HG03457 (cell line): ENCODE results near the gene CCDC60.

ENCODE experiments used
- ATAC-seq: cut with Tn5 transposase; IDR thresholded peaks from one replicate; pipeline ENCODE4 v1.9.1; 2021; ENCODE audit warnings: moderate number of reproducible peaks; ENCODE audit not compliant: unreplicated experiment

The CCDC60 gene

GRCh38 chr12:119500209-119500608 lies 165.7 kb downstream of the CCDC60 start:
- ATAC-seq: no peak

GRCh38 chr12:119501052-119501451 lies 166.5 kb downstream of the CCDC60 start:
- no peak for ATAC-seq

- no peak for ATAC-seq
Measured at GRCh38 chr12:119505001-119505400, 170.5 kb downstream of the CCDC60 start.

- no peak for ATAC-seq
Measured at GRCh38 chr12:119512772-119513497, 178.4 kb downstream of the CCDC60 start.

GRCh38 chr12:119528241-119528640 lies 193.7 kb downstream of the CCDC60 start:
- no peak for ATAC-seq

- no peak for ATAC-seq
Measured at GRCh38 chr12:119540476-119540875, 205.9 kb downstream of the CCDC60 start.

GRCh38 chr12:119544765-119545625 lies 210.5 kb downstream of the CCDC60 start:
- ATAC-seq: no peak

GRCh38 chr12:119546340-119546739 lies 211.8 kb downstream of the CCDC60 start:
- no peak for ATAC-seq

- ATAC-seq: no peak
Measured at GRCh38 chr12:119547001-119547400, 212.5 kb downstream of the CCDC60 start.

- ATAC-seq: no peak
Measured at GRCh38 chr12:119556854-119557253, 222.3 kb downstream of the CCDC60 start.

GRCh38 chr12:119565404-119565803 lies 230.9 kb downstream of the CCDC60 start:
- ATAC-seq: no peak

- ATAC-seq: no peak
Measured at GRCh38 chr12:119570771-119571170, 236.2 kb downstream of the CCDC60 start.

- ATAC-seq: no peak
Measured at GRCh38 chr12:119573086-119573485, 238.6 kb downstream of the CCDC60 start.

GRCh38 chr12:119574255-119574654 lies 239.7 kb downstream of the CCDC60 start:
- no peak for ATAC-seq

GRCh38 chr12:119576118-119576810 lies 241.7 kb downstream of the CCDC60 start:
- ATAC-seq: no peak

- ATAC-seq: no peak
Measured at GRCh38 chr12:119576915-119577314, 242.4 kb downstream of the CCDC60 start.

- ATAC-seq: no peak
Measured at GRCh38 chr12:119578112-119578511, 243.6 kb downstream of the CCDC60 start.

GRCh38 chr12:119589097-119589496 lies 254.6 kb downstream of the CCDC60 start:
- ATAC-seq: no peak

- ATAC-seq: no peak
Measured at GRCh38 chr12:119589634-119590033, 255.1 kb downstream of the CCDC60 start.
